HG03196 (cell line): Measurements from ENCODE around the gene XAF1.
"Not testable (repeated sequence)": the region's sequence is repeated elsewhere in the genome, so short reads cannot be mapped to it uniquely, and the experiment has no call there.

ENCODE experiments used
- ATAC-seq: cut with Tn5 transposase; IDR thresholded peaks from one replicate; pipeline ENCODE4 v1.9.1; 2021; ENCODE audit not compliant: unreplicated experiment

Gene XAF1, protein sequence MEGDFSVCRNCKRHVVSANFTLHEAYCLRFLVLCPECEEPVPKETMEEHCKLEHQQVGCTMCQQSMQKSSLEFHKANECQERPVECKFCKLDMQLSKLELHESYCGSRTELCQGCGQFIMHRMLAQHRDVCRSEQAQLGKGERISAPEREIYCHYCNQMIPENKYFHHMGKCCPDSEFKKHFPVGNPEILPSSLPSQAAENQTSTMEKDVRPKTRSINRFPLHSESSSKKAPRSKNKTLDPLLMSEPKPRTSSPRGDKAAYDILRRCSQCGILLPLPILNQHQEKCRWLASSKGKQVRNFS

DNA sequence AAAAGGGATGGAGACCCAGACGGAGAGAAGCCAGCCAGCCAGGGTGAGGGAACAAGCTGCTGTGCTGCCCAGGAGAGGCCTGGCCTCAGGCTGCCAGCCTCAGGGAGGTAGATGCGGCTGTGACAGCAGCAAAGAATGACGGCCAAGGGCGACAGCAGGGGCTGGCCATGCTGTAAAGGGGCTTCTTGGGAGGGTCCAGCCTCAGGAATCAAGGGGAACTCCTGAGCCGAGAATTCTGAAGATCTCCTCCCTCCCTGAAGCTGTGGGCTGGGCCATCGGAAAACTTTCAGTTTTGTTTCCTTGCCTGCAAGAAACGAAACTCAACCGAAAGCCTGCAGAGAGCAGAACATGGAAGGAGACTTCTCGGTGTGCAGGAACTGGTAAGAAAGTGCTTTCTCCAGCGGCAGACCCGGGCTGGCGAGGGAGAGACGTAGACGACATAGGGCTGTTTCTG lies at the start of gene XAF1:
Gene XAF1 (plus strand): TSS at position 316 of the 454 bp plus-strand sequence. CDS start 33 bp downstream, at position 349.
- no peak for ATAC-seq

DNA sequence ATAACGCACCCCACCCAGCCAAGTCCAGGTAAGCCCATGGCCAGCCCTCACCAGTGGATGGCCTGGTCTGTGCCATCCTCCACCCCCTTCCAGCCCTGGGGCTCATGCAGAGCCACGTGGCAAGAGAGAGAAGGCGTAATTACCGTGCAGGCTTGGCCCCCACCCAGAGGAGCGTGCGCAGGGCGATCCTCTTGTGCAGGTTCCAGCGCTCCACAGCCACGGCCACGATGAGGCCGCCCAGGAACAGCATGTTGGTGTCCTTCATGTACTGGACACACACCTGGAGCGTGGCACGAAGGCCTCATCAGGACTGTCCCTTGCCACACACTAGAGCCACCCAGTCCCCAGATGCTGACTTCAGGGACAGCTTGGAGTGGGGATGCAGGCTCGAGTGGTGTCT lies 49.3 kb upstream of the XAF1 start:
- ATAC-seq, result no peak

DNA sequence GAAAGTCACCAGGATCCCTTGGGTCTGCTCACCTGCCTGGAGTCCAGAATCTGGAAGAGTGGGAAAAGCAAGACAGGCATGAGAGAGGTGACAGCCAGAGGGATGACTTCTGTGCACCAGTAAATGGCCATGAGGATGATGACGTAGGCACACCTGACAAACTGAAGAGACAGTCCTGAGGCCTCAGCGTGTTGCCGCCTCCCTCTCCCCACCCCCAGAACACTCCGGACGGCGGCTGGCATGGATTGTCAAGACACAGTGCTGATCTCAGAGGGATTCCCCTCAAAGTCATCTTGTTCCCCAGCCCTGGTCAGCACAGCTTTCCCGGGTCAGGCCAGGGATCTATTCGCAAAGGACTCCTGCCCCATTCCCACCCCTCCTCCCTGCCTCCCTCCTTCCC lies 48.9 kb upstream of the XAF1 start:
- no peak for ATAC-seq

DNA sequence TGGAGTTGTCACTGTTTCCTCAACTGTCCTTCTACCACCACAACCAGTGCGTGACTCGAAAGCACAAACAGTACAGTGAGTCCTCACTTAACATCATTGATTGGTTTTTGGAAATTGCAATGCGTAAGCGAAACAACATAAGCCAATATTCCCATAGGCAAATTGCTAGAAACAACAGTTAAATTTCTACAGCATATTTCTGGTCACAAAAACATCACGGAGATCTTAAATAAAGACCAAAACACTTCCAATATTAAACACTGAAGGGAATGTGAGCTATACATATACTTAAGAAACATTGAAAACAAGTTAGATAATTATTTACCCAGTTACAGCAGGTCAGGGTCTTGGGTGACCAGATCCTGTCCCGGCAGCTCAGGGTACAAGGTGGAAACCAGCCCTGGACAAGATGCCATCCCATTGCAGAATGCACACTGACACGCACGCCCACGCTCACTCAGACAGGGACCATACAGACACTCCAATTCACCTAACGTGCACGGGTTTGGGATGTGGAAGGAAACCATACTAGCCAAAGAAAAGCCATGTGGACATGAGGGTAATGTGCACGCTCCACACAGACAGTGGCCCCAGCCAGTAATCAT lies 47.4 kb upstream of the XAF1 start:
- no peak for ATAC-seq

DNA sequence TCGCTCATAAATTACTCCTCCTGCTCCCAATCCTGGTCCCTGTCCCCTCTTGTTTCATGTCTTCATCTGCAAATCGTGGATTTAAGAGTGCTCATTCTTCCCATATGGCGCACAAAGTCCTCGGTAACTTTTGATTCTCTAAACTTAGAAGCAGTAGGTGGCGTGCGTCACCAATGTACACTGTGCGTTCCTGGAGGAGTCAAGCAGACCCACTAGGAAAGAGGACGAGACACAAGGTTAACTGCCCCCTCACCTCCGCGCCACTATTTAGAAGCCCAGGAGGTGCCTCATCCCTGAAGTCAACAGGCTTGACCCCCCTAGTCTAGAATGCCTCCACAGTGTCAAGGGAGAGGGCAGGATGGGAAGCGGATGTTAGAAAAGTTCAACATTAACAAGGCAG lies 45.5 kb upstream of the XAF1 start:
- no peak for ATAC-seq

DNA sequence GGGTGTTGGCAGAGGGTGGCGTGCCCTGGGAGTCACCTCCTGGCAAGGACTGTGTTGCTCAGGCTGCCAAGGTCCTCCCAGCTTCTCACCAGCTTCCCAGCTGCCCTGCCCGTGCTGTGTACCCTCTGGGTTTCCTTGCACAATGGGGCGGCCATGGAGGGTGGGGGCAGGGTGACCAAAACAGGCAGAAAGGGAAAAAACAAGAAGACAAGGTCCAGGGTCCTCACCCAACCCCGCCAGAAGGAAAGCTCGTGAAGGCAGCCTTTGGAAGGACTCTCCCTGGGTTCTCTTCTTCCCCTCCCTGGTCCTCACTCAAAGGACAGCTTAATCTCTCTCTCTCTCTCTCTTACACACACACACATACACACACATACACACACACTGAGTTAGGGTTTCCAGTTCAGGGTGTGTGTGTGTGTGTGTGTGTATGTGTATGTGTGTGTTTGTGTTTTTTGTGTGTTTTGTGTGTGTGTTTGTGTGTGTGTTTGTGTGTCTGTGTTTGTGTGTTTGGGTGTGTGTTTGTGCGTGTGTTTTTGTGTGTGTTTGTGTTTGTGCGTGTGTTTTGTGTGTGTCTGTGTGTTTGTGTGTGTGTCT lies 44.7 kb upstream of the XAF1 start:
- no peak for ATAC-seq

DNA sequence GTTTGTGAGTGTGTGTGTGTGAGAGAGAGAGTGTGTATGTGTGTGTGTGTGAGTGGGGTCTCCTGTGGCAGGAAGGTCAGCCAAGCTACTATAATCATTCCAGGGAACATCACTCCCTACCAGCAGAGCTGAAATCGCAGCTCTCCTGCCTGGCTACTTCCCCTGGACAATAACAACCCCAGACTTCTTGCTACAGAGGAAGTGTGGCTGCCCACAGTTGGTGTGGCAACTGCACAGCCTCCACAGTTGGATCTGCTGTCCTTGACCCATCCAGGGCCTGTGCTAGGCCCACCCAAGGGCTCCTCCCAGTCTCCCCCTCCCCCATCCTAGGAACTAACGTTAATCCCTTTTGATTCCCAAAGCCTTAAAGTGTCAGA lies 44.2 kb upstream of the XAF1 start:
- ATAC-seq, result no peak

DNA sequence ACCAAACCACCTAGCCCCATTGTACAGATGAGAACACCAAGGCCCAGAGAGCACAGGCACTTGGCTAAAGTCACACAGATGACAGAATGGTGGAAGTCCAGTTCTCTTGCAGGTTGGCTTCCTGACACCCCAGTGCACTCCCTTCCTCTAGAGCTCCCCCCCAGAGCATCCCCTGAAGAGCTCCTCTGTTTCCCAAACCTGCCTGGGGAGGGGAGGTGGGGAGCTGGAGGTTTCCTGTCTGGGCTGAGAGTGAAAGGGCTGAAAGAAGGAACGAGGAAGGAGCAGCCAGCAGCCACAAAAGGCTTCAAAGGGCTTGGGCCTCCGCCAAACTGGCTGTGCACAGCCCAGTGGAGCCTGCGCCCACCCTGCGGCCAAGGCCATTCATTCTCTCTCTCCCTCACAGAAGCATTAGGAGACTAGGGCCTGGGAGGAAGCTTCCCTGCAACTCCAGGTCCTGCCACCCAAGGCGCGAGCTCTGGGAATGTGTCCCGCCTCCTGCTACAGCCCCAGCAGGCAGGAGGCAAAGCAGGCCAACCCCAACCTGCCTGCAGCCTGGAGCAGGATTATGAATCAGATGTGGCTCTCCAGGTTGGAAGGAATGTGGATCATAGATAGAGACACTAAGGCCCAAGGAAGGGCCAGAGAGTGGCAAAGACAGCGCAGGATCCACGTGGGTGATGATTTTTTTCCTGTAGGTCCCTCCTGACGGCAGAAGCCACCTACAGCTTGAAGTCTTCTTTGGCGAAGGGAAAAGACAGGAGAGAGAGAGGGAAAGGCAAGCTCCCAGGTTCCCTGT lies 43.6 kb upstream of the XAF1 start:
- ATAC-seq, result no peak

DNA sequence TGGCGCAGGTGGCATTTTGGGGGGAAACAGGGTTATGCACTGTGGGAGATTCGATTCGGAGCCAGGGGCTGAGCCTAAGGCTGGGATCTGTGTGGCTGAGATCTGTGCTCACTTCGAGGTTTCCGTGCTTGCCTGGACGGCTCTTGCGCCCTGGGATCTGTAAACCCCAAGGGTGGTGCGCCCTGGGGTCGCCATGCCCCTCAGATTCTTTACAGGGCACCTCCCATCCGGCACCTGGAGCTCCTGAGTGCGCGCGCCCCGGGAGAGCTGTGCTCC lies 43.1 kb upstream of the XAF1 start:
- no peak for ATAC-seq

DNA sequence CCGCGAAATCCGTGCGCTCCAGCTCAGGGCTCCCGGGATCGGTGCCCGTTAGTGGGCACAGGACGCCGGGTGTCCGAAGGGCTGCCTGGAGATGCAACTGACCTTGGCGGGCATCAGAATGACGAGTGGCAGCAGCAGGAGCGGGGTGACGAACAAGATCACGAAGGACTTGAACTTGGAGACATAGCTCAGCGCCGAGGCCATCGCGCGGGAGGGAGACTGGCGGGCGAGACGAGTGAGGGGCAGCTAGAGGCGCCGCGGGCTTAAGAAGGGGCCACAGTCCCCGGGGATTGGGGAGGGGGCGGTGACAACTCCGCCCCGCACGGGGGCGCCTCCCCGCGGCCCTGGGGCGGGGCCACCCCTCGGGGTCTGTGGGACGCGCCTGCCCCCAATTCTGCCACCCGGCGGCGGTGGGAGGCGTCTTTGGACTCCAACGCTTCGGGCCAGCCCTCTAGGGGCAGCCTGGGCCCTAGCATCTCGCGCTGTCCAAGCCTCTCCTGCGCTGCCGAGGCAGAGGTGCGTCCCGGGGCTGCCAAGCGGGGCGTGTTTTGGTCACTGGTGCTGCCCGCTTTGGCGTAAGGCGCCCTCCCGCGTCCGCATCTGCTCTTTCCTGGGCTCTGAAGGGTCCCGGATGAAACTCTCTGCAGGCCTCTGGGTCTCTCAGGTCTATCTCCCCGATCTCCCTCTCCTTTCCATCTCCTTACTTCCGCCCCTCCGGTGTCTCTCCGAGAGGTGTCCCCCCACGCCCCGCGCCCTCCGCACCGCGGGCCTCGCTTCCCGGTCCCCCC lies 42.5 kb upstream of the XAF1 start, which contains the start of gene SLC13A5:
Gene SLC13A5 (minus strand): TSS at position 240 of the 788 bp plus-strand sequence. CDS start 36 bp downstream, at position 204.
- no peak for ATAC-seq

DNA sequence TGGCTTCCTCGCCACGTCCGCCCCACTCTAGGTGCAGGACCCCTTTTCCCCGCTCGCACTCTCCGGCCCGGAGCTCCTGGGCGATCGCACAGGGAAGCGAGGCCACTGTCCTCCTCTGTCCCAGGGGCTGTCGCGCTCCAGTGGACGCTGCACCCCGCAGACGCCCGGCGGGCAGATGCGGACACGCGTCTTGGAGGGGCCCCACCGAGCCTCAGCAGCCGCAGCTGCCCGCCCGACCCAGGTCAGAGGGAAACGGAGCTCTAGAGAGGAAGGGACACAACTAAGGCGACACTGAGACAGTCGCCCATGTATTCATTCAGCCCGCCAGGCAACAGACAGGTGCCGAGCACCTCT lies 42.0 kb upstream of the XAF1 start:
- no peak for ATAC-seq

DNA sequence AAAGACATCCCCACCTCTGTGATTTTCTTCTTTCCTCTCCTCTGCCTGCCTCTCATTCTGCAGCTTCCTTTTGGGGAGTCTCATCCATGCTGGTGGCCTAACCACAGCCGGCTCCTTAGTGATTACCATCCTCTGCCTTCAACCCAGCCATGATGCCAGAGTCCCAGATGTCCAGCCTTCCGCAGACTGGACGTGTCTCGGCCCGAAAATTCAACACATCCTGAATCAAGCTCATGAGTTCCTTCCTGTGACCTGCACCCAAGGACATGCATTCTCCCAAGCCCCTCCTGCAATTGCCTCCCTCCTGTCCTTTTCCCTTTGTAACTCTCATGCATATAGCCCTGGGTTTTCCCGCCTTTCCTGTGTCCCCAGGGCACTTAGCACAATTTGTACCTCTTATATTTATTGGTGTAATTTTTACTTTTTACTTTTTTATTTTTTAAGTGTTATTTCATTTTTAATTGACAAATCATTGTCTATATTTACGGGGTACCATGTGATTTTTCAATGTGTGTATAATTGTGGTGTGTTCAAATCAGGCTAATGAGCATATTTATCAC lies 41.5 kb upstream of the XAF1 start:
- ATAC-seq, result no peak

DNA sequence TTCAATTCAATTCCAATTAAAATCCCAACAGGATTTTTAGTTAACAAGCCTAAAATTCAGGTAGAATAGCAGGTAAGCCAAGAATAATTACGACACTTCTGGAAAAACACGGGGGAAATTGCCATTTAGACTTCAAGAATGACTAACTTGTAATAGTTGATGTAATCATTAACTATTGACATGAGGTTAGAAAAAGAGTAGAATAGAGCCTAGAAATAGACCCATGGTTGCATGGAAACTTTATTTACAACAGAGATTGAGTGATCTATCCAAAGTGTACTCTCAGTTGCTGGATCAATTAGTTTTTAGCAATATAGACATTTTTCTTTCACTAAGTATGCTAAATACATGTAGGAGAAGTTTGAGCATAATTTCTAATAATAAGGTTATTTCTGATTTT lies 39.1 kb upstream of the XAF1 start:
- ATAC-seq, result no peak

DNA sequence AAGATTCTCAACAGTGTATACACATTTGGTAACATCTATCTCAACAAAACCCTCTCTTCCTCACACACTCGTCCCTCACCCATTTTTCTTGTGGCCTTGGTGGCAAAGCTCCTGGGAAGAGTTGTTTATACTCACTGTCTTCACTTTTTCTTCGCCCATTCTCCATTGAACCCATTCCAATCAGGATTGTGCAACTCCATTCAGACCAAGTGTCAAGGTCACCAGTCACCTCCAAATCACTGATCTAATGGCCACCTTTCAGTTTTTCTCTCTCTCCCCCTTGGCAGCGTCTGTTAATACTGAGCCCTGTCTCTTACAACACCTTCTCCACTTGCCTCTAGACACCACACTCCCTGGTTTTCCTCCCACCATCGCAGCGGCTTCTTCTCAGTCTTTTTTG lies 34.1 kb upstream of the XAF1 start:
- no peak for ATAC-seq

DNA sequence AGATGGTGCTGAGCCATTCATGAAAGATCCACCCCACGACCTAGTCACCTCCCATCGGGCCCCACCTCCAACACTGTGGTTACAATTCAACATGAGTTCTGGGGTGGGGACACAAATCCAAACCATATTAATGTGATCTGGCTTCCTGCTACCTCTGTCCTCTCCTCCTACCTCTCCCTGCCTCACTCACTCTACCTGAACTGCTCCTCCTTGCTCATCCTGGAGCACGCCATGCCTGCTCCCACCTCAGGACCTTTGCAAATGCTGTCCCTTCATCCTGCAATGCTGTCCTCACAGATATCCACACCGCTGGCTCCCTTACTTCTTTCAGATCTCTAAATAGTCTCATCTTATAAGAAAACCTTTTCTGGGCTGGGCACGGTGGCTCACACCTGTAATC lies 31.8 kb upstream of the XAF1 start:
- no peak for ATAC-seq

DNA sequence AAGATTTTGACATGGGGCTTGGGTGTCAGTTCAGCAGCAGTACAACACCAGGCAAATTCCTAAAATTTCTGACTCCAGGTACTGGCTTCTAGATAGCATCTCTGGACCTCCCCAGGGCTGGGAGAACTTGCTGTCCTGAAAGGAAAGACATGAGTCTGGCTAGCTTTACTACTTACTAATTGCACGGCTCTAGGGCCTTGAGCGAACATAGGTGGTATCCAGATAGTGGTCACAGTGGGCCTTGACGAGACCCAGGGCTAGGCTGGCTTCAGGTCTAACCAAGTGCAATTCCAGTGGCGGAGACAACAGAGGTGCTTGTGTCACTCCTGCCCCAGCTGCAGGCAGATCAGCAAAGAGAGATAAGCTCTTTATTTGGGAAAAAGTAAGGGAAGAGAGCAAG lies 26.3 kb upstream of the XAF1 start:
- ATAC-seq, result no peak

DNA sequence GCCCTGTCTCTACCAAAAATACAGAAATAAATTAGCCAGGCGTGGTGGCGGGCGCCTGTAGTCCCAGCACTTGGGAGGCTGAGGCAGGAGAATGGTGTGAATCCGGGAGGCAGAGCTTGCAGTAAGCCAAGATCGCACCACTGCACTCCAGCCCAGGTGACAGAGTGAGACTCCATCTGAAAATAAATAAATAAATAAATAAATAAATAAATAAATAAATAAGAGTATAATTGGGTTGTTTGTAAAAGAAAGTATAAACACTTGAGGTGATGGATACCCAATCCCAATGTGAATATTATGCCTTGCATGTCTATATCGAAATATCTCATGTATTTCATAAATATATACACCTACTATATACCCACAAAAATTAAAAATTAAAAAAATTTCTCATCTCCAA lies 9.2 kb upstream of the XAF1 start:
- ATAC-seq, result not testable (repeated sequence)

DNA sequence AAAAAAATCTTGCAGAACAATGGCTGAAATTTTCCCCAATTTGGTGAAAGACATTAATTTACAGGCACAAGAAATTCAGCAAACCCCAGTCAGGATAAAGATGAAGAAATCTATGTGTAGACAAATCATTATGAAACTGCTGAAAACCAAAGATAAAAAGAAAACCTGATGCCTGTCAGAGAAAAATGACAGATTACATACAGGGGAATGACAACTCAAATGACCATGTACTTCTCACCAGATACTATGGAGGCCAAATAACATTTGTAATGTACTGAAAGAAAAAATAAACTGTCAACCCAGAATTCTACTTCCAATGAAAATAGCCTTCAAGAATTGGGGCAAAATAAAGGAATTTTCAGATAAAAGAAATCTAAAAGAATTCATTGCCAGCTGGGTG lies 7.2 kb upstream of the XAF1 start:
- no peak for ATAC-seq

DNA sequence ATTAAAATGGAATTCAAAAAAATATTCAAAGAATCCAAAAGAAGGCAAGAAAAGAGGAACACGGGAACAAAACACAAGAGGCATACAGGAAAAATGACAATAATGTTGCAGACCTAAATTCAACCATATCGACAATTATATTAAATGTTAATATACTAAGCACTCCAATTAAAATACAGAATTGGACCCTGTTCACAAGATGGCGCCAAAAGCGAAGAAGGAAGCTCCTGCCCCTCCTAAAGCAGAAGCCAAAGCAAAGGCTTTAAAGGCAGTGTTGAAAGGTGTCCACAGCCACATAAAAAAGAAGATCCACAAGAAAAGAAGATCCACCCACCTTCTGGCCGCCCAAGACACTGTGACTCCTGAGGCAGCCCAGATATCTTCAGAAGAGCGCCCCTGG lies 6.3 kb upstream of the XAF1 start:
- no peak for ATAC-seq

DNA sequence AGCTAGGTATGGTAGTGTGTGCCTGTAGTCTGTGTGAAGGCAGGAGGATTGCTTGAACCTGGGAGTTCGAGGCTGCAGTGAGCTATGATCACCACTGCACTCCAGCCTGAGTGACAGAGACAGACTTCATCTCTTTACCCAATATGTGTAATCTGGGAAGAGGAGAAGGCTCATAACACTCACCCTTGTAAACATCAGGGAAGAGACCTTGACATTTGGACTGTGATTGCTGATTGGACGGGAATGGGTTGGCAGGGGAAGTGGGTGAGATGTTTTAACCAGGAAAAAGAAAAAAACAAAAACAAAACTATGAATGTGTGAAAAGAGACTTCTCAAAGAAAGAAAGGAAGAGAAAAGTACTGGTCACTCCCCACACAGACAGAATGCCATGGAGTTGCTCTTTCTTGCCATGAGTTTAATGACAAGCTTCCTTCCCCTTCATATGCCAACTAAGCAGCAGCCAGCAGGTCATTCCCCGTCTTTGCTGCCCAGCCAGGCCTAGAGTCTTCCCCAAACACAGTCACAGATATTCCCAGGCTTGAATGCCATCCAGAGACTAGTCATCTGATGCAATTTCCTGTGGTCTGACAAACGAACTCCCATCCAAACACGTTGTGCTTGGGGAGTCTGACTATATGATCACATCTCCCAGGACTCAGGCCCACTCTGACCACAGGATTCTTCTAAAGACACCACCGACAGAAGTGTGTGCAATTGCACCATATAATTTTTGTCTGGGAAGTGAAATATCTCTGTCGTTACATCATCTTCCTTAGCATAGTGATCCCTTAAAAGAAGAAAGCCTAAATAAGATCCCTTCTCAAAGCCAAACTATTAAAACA lies 3.6 kb upstream of the XAF1 start:
- ATAC-seq, result no peak
